Measurements from ENCODE around the gene FBXL7.

Gene FBXL7

GRCh38 chr5:15618938-15619337 lies 119.0 kb downstream of the FBXL7 start:
- Histone ChIP-seq H3K9ac (ENCODE audit: low read length) (no peak overlapping the region), H3K27me3 (ENCODE audit: low read depth, low read length) (no peaks in the 10 kb centered on the region), H3K4me2 (ENCODE audit: low read length) (no peak overlapping the region), H4K20me1 (ENCODE audit: insufficient read depth, low read length) (no peaks in the 10 kb centered on the region), H3K79me2 (ENCODE audit: low read length) (no peaks in the 10 kb centered on the region), H3K9me3 (ENCODE audit: insufficient read depth, low read length) (no peaks in the 10 kb centered on the region), H3K4me3 (ENCODE audit: low read length) (no peak overlapping the region), H2AFZ (ENCODE audit: low read depth, low read length) (no peak overlapping the region), H3K27ac (ENCODE audit: low read length) (no peak overlapping the region), H3K4me1 (ENCODE audit: low read length) (no peaks in the 10 kb centered on the region), H3K36me3 (replicated peaks; ENCODE audit: low read depth, low read length) (no peaks in the 10 kb centered on the region)
- no peak for TF ChIP-seq CTCF (IDR thresholded peaks at IDR 0.05; ENCODE audit: low read depth, low read length)
- TF ChIP-seq EZH2phosphoT487 (IDR thresholded peaks at IDR 0.05; ENCODE audit: low read depth) = no peak

- no peaks in the 10 kb centered on the region for H4K20me1 ChIP-seq (ENCODE audit: insufficient read depth, low read length)
- H3K4me3 ChIP-seq (ENCODE audit: low read length) = no peak overlapping the region
- H3K27me3 ChIP-seq (ENCODE audit: low read depth, low read length) = no peaks in the 10 kb centered on the region
- H3K79me2 ChIP-seq (ENCODE audit: low read length) = no peaks in the 10 kb centered on the region
- no peak overlapping the region for H3K9ac ChIP-seq (ENCODE audit: low read length)
- H3K36me3 ChIP-seq (replicated peaks; ENCODE audit: low read depth, low read length) = no peaks in the 10 kb centered on the region
- H2AFZ ChIP-seq (ENCODE audit: low read depth, low read length) = no peak overlapping the region
- H3K4me1 ChIP-seq (ENCODE audit: low read length) = no peaks in the 10 kb centered on the region
- H3K4me2 ChIP-seq (ENCODE audit: low read length) = no peak overlapping the region
- no peak overlapping the region for H3K27ac ChIP-seq (ENCODE audit: low read length)
- no peaks in the 10 kb centered on the region for H3K9me3 ChIP-seq (ENCODE audit: insufficient read depth, low read length)
- no peak for TF ChIP-seq EZH2phosphoT487 (IDR thresholded peaks at IDR 0.05; ENCODE audit: low read depth)
- no peak for TF ChIP-seq CTCF (IDR thresholded peaks at IDR 0.05; ENCODE audit: low read depth, low read length)
Observed at GRCh38 chr5:15620501-15620900, 120.5 kb downstream of the FBXL7 start.

- no peak overlapping the region for H2AFZ ChIP-seq (ENCODE audit: low read depth, low read length)
Observed at GRCh38 chr5:15621094-15621493, 121.1 kb downstream of the FBXL7 start.

GRCh38 chr5:15623794-15624193 lies 123.8 kb downstream of the FBXL7 start:
- H3K4me1 ChIP-seq (ENCODE audit: low read length) = no peaks in the 10 kb centered on the region
- no peaks in the 10 kb centered on the region for H3K36me3 ChIP-seq (replicated peaks; ENCODE audit: low read depth, low read length)
- no peak overlapping the region for H3K9ac ChIP-seq (ENCODE audit: low read length)
- H3K79me2 ChIP-seq (ENCODE audit: low read length) = no peaks in the 10 kb centered on the region
- no peak overlapping the region for H3K4me2 ChIP-seq (ENCODE audit: low read length)
- H2AFZ ChIP-seq (ENCODE audit: low read depth, low read length) = no peak overlapping the region
- H3K9me3 ChIP-seq (ENCODE audit: insufficient read depth, low read length) = no peaks in the 10 kb centered on the region
- H4K20me1 ChIP-seq (ENCODE audit: insufficient read depth, low read length) = no peaks in the 10 kb centered on the region
- TF ChIP-seq EZH2phosphoT487 (IDR thresholded peaks at IDR 0.05; ENCODE audit: low read depth) = no peak
- no peaks in the 10 kb centered on the region for H3K27me3 ChIP-seq (ENCODE audit: low read depth, low read length)
- H3K27ac ChIP-seq (ENCODE audit: low read length) = no peak overlapping the region
- no peak overlapping the region for H3K4me3 ChIP-seq (ENCODE audit: low read length)

More at GRCh38 chr5:15621094-15621493, 121.1 kb downstream of the FBXL7 start:
- no peak for TF ChIP-seq CTCF (IDR thresholded peaks at IDR 0.05; ENCODE audit: low read depth, low read length)
- no peak for TF ChIP-seq EZH2phosphoT487 (IDR thresholded peaks at IDR 0.05; ENCODE audit: low read depth)
- Histone ChIP-seq H3K9ac (ENCODE audit: low read length) (no peak overlapping the region), H3K4me2 (ENCODE audit: low read length) (no peak overlapping the region), H3K27me3 (ENCODE audit: low read depth, low read length) (no peaks in the 10 kb centered on the region), H3K27ac (ENCODE audit: low read length) (no peak overlapping the region), H3K4me1 (ENCODE audit: low read length) (no peaks in the 10 kb centered on the region), H3K79me2 (ENCODE audit: low read length) (no peaks in the 10 kb centered on the region), H4K20me1 (ENCODE audit: insufficient read depth, low read length) (no peaks in the 10 kb centered on the region), H3K36me3 (replicated peaks; ENCODE audit: low read depth, low read length) (no peaks in the 10 kb centered on the region), H3K9me3 (ENCODE audit: insufficient read depth, low read length) (no peaks in the 10 kb centered on the region), H3K4me3 (ENCODE audit: low read length) (no peak overlapping the region)

- H3K4me3 ChIP-seq (ENCODE audit: low read length) = no peak overlapping the region
- no peak for TF ChIP-seq EZH2phosphoT487 (IDR thresholded peaks at IDR 0.05; ENCODE audit: low read depth)
- no peak for TF ChIP-seq CTCF (IDR thresholded peaks at IDR 0.05; ENCODE audit: low read depth, low read length)
- H3K9me3 ChIP-seq (ENCODE audit: insufficient read depth, low read length) = no peaks in the 10 kb centered on the region
- no peaks in the 10 kb centered on the region for H3K79me2 ChIP-seq (ENCODE audit: low read length)
- H3K4me2 ChIP-seq (ENCODE audit: low read length) = no peak overlapping the region
- no peaks in the 10 kb centered on the region for H3K4me1 ChIP-seq (ENCODE audit: low read length)
- H3K27ac ChIP-seq (ENCODE audit: low read length) = no peak overlapping the region
- H3K27me3 ChIP-seq (ENCODE audit: low read depth, low read length) = no peaks in the 10 kb centered on the region
- H4K20me1 ChIP-seq (ENCODE audit: insufficient read depth, low read length) = no peaks in the 10 kb centered on the region
- H3K36me3 ChIP-seq (replicated peaks; ENCODE audit: low read depth, low read length) = no peaks in the 10 kb centered on the region
- no peak overlapping the region for H2AFZ ChIP-seq (ENCODE audit: low read depth, low read length)
- no peak overlapping the region for H3K9ac ChIP-seq (ENCODE audit: low read length)
Observed at GRCh38 chr5:15627109-15627508, 127.1 kb downstream of the FBXL7 start.

Measured in OCI-LY3 (cell line).